ENCODE results near the gene ARIH2. TPM values are rescaled to one million over a fixed set of nuclear protein-coding genes. Genes with fewer than 3 reads are reported as not detected.

Gene ARIH2
- total and polyA plus RNA-seq, 9 of the 15 experiments (the other 6 are each of a cell fraction or from before 2014, with no cell fraction given): 27.0 to 120 (median 108) TPM

DNA sequence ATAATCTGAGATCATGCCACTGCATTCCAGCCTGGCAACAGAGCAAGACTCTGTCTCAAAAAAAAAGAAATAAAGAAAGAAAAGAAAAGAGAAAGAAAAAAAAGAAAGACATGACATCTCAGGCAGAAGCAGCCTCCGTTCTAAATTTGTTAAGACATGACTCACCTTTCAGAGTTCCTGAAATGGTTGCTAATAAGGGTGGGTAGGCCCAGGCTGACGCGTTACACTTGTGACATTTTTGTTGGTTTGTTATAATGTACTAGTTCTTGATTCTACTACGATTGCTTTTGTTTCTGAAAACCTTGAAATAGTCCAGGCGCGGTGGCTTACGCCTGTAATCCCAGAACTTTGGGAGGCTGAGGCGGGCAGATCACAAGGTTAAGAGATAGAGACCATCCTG is 41.0 kb upstream of the ARIH2 start:
- ChIA-PET POLR2A (no interaction called here), CTCF (ENCODE audit: low intra/inter-chr PET ratio) (no interaction called here)
- H3K4me2 ChIP-seq (ENCODE audit: insufficient read depth, low read length): no peak overlapping the region
- TF ChIP-seq RBM39 (optimal IDR thresholded peaks at IDR 0.05; ENCODE audit: low read depth, low read length) (no peak), RBM15 (IDR thresholded peaks at IDR 0.05; ENCODE audit: insufficient read depth, low read length) (no peak), ZFP1 (CRISPR knock-in tag; IDR thresholded peaks at IDR 0.05) (no peak)
- TF ChIP-seq, protein P1, sequence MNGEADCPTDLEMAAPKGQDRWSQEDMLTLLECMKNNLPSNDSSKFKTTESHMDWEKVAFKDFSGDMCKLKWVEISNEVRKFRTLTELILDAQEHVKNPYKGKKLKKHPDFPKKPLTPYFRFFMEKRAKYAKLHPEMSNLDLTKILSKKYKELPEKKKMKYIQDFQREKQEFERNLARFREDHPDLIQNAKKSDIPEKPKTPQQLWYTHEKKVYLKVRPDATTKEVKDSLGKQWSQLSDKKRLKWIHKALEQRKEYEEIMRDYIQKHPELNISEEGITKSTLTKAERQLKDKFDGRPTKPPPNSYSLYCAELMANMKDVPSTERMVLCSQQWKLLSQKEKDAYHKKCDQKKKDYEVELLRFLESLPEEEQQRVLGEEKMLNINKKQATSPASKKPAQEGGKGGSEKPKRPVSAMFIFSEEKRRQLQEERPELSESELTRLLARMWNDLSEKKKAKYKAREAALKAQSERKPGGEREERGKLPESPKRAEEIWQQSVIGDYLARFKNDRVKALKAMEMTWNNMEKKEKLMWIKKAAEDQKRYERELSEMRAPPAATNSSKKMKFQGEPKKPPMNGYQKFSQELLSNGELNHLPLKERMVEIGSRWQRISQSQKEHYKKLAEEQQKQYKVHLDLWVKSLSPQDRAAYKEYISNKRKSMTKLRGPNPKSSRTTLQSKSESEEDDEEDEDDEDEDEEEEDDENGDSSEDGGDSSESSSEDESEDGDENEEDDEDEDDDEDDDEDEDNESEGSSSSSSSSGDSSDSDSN (IDR thresholded peaks at IDR 0.05; ENCODE audit: borderline replicate concordance in 1 of 2, low read depth in 2 of 2, low read length in 2 of 2): no peak
- DNase-seq (ENCODE audit: extremely low read depth in 1 of 4, low spot score in 3 of 4) (no peak), ATAC-seq (no peak), FAIRE-seq (no peak)
- H3K9me1 ChIP-seq (ENCODE audit: control insufficient read depth, insufficient read depth, low read length): no peaks in the 10 kb centered on the region
- no peaks in the 10 kb centered on the region for H3K27me3 ChIP-seq (ENCODE audit: control insufficient read depth in 2 of 2, insufficient read depth in 2 of 2, low read length in 2 of 2)
- H3K79me2 ChIP-seq (ENCODE audit: control insufficient read depth, insufficient read depth, low read length): no peaks in the 10 kb centered on the region
- no peak overlapping the region for H3K4me3 ChIP-seq
- intact Hi-C loops (cut with micrococcal nuclease) (no loop called here), in situ Hi-C loops (cut with MboI) (no loop called here)
- no peaks in the 10 kb centered on the region for H3K4me1 ChIP-seq (replicated peaks in 1 of 2; ENCODE audit: control insufficient read depth in 2 of 2, insufficient read depth in 2 of 2, low read length in 2 of 2)
- no peak overlapping the region for H2AFZ ChIP-seq (ENCODE audit: low read depth, low read length)
- no peak overlapping the region for H3K27ac ChIP-seq (ENCODE audit: extremely low read depth, low read depth, low read length)
- no peaks in the 10 kb centered on the region for H3K9me3 ChIP-seq (replicated peaks; ENCODE audit: control insufficient read depth, insufficient read depth, low read depth, low read length)
- 86% methylated on average over 6 of the region's 8 CpGs for WGBS (ENCODE audit: insufficient coverage, low coverage, missing lambda C conversion rate)
- no peaks in the 10 kb centered on the region for H4K20me1 ChIP-seq (replicated peaks; ENCODE audit: control insufficient read depth, insufficient read depth, low read length)
- BruUV-seq (replicated peaks): no TSS peak
- H3K36me3 ChIP-seq (ENCODE audit: control insufficient read depth, insufficient read depth, low read length): peaks cover 3% of the 10 kb centered on the region; the same call in 1 of the 3 replicates
- no peak overlapping the region for H3K9ac ChIP-seq (ENCODE audit: insufficient read depth in 1 of 2, low read depth in 2 of 2, low read length in 2 of 2)
